HG02763 (cell line): ENCODE results near the gene PLXNA2.

Experiments
- ATAC-seq: cut with Tn5 transposase; IDR thresholded peaks from one replicate; pipeline ENCODE4 v1.9.1; 2021; ENCODE audit warnings: mild to moderate bottlenecking, moderate library complexity; ENCODE audit not compliant: unreplicated experiment

PLXNA2 gene

DNA sequence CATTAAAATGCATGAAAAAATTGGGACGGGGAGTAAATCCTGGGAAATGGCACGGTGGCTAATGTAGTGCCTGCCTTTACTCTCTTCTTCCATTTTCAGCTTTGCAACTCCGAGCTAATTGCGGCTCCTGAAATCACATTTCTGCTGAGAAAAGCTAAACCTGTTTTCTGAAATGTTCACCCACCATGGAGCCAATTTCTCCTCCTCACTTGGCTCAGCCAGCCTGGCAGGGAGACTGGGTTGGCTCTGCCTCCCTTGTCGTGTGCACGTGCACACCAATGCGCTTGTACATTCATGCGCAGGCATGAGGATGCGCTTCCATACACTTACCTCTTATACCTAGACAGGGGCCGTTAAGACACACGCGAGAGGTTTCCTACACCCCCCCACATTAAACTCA is 165.4 kb downstream of the PLXNA2 start:
- ATAC-seq = no peak

DNA sequence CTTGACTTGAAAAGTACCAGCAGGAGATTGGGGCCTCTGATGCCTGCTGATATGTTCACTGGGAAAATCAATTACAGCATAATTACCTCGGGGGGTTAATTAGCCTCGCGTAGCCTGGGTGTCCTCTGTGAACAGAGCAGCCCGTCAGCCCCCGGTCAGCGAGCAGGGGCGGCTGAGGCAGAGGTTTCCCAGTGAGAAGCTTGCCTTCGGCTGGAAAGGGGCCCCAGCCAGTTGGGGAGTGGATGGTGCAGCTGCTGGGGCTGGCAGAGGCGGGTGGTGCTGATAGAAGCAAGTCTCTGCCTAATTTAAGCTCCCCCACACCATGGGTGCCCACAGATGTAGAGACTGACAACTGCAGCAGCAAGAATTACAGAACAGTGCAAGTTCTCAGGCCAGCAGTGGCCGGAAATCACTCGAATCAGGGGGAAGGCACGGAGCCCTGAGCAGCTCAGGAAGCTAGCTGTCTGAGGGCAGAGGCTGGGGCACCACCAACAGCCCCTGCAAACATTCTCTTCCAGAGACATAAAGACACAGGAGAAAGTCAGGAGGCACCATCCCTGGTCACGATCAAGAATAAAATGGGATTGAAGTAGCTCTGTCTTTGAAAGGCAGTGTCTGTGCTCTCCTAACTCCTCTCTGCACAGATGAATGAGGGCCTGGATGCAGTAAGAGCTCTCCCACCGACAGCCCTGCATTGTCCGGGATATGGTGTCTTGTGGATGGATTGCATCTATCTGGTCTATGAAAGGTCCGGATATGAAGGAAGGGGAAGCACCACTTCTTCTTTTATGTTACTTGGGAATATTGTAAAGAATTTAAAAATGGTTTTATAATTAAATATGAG is 166.7 kb downstream of the PLXNA2 start:
- ATAC-seq = no peak

- ATAC-seq = no peak
Observed at GRCh38 chr1:208074353-208074752, 169.8 kb downstream of the PLXNA2 start.

DNA sequence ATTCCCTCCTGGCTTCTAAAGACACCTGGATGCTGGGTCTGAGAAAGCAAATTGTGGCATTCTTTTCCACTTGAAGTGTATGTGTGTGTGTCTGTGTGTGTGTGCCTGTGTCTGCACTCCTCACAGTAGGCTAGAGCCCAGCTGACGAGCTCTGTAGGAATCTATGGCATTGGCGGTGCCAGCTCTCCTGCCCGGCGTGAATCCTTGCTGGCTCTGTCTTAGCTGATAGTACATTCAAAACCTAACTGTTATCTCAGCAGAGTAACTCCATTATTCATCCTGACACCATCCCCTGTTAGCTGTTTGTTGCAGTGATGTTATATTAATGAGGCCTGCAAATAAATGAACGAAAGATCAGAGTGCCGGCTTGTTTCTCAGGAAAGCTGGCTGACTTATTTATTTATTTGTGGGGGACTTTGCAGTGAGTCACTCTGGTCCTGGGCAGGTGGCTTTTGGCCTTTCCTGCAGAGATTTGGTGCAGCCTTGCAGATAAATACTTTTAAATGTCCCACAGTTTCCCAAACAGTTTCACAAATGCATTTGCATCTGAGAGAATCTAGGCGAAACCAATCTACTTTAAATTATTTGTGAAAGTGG is 172.7 kb downstream of the PLXNA2 start:
- no peak for ATAC-seq

DNA sequence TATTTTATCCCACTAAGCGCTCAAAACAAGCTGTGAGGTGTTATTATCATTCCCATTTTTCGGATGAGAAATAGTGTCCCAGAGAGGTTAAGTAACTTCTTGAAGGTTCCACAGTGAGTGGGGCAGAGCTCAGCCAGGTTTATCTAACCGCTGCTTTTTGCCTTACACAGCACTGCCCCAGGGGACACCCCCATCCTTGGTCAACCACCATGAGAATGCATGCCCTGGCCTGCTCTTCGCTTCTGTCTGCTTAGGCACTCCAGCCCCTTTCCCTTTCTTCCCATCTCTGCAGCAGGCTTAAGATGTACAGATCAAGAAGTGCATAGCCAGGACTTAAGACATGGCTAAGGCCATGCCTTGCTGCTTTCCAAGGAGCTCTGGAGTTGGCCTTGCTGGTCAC is 174.3 kb downstream of the PLXNA2 start:
- no peak for ATAC-seq

DNA sequence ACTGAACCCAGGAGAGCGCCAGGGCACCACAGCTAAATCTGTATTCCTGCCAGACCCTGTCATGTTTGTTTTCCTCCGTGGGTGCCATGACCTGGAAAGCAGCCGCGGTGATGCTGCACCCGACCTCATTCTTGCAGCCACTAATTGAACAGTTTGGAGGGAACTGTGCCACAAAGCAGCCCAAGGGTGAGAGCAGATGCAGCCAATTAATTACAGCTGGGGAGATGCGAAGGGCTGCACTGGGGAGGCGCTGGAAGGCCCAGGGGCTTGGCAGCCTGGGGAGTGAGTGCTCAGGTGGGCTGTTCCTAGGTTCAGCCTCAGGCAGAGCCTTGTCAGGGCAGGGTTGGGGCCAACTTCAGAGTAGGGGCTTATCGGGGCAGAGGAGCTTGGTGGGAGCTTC is 174.9 kb downstream of the PLXNA2 start:
- ATAC-seq = no peak

GRCh38 chr1:208068908-208069307 is 175.3 kb downstream of the PLXNA2 start:
- no peak for ATAC-seq

GRCh38 chr1:208068407-208068806 is 175.8 kb downstream of the PLXNA2 start:
- no peak for ATAC-seq

DNA sequence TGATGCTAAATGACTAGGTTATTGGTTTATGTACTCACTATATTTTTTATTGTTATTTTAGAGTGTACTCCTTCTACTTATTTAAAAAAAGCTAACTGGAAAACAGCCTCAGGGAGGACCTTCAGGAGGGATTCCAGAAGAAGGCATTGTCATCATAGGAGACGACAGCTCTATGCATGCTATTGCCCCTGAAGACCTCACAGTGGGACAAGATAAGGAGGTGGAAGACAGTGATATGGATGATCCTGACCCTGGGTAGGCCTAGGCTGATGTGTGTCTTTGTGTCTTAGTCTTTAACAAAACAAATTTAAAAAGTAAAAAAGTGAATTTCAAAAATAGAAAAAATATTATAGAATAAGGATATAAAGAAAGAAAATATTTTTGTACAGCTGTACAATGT is 177.6 kb downstream of the PLXNA2 start:
- no peak for ATAC-seq

- ATAC-seq = no peak
Observed at GRCh38 chr1:208065862-208066261, 178.3 kb downstream of the PLXNA2 start.

- no peak for ATAC-seq
Observed at GRCh38 chr1:208061632-208062031, 182.6 kb downstream of the PLXNA2 start.

DNA sequence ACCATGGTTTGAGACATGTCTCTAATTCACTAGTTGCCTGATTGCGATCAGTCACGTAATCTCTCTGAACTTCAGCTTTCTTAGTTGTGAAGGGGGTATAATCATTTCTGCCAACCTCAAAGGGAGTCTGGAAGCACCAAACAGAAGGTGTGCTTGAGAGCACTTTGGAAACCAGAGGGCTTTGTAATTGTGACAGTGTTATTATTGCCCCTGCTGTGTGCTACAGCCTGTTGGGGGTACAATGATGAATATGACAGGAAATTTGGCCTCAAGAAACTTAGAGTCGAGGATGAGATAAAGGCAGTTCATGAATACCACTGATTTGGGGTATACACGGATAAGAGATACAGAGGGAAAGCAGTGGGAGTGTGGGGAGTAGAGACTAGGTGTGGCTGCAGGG is 183.1 kb downstream of the PLXNA2 start:
- no peak for ATAC-seq

DNA sequence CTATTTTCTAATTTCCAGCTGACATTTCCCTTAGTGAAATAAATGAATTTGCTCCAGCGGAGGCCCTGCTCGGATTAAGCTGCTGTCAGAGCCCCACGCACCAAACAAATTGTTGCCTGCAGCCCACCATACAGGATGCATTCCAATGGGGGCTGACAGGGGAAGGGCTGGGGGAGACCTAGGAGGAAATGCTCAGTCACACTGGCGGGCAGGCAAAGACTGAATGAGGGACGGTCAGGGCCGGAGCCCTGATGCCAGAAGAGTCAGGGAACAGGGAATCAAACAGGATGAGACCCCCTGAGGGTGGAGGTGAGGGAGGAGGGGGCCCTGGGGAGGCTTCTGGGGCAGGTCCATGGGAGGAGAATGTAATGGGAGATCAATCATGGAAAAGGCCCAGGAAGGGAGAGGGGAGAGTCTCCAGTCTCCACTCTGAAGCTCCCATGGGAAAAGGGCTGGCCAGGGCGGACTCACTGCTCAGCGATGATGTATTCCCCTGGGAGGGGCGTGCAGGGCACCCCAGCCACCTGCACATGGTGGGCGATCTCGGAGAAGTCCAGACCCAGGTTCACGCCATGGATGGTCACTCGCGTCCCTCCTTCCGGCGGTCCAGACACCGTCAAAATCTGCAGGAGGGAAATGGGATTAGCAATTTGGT is 183.8 kb downstream of the PLXNA2 start:
- no peak for ATAC-seq

DNA sequence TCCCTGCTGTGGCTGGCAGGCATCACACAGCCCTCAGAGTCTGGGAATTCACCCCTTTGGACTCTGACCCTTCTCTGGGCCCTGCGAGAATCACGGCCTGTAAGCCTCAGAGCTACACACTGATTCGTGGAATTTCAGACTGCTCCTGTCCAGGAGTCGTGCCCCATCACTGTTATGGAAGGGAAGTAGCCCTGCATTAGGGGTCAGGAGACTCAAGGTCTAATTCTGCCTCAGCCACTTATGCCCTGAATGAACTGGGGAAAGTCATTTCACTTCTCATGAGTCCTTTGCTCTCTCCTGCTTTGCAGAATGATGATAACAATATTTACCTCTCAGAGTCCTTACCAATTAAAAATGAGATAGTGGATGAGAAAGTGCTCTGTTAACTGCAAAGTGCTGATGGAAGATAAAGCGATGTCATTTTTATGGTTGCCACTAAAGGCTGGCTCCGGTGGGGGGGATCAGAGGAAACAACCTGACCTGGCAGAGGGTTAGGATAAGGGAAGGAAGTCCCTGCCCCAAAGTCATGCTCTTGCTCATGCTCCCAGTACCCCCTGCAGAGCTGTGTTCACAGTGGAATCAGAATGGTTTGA is 184.7 kb downstream of the PLXNA2 start:
- ATAC-seq = no peak

DNA sequence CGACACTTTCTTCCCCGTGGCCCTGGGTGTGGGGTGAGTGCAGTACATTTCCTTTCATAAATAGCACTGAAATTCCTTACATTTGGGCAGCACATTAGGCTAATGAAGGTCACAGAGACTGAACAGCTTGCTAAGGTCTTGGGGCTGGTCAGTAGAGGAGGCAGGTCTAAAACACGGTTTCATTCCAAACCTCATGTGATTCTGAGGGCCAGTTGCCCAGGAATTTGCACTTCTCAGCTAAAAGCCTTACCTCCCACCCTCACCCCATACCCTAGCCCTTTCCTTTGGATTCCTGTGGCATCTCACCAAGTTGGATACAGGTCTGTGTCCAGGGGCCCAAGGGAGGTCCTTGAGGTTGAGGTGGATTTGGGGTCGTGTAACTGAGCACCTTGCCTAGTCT is 185.4 kb downstream of the PLXNA2 start:
- no peak for ATAC-seq

- ATAC-seq = no peak
Observed at GRCh38 chr1:208058267-208058666, 185.9 kb downstream of the PLXNA2 start.

- no peak for ATAC-seq
Observed at GRCh38 chr1:208057056-208057455, 187.1 kb downstream of the PLXNA2 start.

GRCh38 chr1:208055535-208055934 is 188.6 kb downstream of the PLXNA2 start:
- ATAC-seq = no peak

GRCh38 chr1:208054911-208055379 is 189.2 kb downstream of the PLXNA2 start:
- no peak for ATAC-seq

DNA sequence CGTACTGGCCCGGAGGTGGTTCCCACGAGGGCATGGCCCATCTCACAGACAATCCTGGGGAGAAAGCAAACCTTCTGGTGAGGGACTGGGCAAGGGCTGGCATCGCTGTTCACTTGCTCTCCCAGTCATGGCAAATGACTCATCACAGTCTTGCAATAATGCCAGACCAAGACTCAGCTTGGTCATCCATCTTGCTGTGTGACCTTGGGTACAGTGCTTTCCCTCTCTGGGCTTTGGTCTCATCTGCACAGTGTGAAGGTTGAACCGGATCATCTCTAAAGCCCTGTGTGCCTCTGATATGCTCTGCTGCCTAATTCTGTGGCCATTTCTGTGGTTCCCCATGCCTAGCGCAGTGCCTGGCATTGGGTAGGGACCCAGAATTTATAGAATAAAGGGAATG is 189.7 kb downstream of the PLXNA2 start:
- no peak for ATAC-seq

- ATAC-seq = no peak
Observed at GRCh38 chr1:208053661-208054060, 190.5 kb downstream of the PLXNA2 start.
